Measurements from ENCODE around the gene MCRIP1.

- TF ChIP-seq PPARA (CRISPR knock-in tag; IDR thresholded peaks at IDR 0.05; ENCODE audit: borderline replicate concordance) (no peak), ZNF565 (CRISPR knock-in tag; conservative IDR thresholded peaks at IDR 0.05; ENCODE audit: low read depth) (no peak), ZFP30 (CRISPR knock-in tag; IDR thresholded peaks at IDR 0.05) (no peak), PATZ1 (CRISPR knock-in tag; IDR thresholded peaks at IDR 0.05; ENCODE audit: borderline replicate concordance) (no peak)
Observed at GRCh38 chr17:81823820-81824550, 9.1 kb downstream of the MCRIP1 start.
